Stimulated activated CD4-positive, alpha-beta T cell treated with anti-CD3 and anti-CD28 coated beads, TNF-alpha, amount 100 ng/mL, for 24 hours (primary cell): Measurements from ENCODE around the gene APOA5.
"Not testable (repeated sequence)": the region's sequence is repeated elsewhere in the genome, so short reads cannot be mapped to it uniquely, and the experiment has no call there.

Source experiments
- DNase-seq, 3 experiments: peaks; one replicate each; pipeline ENCODE4 v3.0.0-alpha.2; 2020; ENCODE audit warnings: low read depth in 3 of 3

The APOA5 gene

DNA sequence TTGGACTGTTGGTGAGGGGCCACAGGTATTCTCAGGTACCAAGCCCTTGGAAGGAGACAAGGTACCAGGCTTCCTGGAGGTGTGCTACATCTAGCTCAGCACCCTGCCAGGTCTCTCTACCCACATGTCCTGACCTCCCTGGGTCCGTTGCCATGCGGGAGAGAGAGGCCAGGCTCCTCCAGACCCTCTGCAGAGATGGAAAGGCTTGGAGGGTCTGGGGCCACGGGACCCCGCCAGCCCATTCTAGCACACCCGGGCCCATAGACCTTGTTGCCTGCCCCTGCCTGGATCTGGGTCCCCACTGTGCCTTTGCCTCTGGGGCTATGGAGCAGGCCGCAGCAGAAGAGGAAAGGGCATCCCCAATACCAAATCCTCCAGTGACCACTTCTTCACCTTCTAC, 35.8 kb upstream of the APOA5 start:
- no peak for DNase-seq

DNA sequence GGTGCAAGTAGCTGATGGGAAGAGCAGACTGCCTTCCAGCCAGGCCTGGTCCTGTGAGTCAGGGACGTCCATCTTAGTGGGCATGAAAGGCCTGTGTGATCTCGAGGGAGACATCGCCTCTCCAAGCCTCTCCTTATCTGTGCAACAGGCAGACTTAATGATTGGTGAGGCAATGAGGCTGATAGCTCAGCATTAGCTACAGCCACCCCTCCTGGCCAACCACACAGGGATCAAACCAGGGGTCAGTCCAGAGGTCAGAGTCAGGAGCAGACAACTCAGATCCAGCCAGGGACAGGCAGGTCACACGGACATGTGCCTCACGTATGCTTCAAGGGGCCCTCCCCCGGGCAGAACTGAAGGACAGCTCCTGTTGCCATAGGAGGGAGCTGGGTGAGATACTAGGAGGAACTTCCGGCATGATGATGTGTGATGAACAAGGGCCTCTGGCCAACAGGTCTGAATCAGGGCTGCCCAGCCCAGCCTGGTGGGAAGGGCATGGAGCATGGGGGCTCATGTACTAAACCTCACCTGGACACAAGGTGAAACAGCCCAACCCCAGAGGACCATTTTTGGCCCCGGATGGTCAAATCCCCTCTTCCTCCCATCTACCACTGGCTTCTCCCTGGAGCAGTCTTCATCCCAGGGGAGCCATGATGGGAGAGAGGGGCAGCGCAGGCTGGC, 35.2 kb upstream of the APOA5 start:
- no peak for DNase-seq

DNA sequence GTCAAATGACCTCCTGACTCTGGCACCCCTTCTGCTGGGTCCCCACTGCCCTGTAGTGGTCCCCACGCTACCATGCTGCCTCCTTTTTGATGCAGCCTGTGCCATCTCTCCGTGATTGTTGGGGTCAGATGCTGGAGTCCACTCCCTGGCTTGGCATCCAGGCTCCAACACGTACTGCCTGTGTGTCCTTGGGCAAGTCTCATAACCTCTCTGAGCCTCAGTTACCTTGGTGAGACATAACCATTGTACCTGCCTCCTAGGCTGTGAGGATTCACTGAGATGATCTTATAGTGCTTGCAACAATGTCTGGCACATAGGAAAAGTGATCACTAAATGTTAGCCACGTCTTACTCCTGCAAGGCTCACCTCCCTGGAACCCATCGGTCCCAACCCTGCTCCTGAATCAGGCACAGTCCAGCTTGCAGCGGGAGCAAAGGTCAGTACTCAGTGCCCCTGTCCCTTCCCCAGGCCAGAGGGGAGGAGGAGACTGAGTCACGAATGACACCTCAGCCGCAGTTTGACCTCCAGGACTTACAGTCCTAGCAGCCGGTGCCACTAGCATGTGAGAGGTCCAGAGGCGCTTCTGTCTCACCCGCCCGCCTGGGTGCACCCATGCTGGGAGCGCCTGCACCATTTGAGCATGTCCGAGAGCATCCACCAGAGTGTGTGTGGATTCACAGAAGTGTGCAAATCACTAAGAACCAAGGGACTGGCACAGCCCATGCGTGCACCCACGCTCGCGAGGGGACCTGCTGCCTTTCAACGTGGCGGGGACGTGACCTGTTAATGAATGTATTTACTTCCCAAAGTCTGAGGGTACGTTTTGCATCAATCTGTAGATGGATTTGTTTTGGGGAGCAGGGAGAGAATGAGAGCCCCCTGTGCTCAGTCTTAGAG, 34.4 kb upstream of the APOA5 start:
- no peak for DNase-seq

DNA sequence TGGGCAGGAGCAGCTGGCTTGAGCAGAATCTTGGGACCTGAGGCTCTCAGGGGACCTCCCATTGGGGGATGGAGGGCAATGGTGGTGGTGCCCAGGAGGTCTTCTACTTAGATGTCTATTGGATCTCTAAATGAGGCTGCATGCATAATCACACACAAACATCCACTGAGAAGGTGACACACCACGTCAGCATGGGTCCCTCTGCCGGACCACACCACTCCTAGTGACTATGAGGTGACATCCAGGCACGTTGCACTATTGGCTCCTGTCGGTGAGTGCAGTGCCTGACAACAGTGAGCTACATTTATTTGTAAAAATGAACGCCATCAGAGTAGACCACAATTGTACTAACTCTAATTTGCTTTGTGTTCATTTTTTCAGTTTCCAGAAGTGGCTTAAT, 33.8 kb upstream of the APOA5 start:
- no peak for DNase-seq

DNA sequence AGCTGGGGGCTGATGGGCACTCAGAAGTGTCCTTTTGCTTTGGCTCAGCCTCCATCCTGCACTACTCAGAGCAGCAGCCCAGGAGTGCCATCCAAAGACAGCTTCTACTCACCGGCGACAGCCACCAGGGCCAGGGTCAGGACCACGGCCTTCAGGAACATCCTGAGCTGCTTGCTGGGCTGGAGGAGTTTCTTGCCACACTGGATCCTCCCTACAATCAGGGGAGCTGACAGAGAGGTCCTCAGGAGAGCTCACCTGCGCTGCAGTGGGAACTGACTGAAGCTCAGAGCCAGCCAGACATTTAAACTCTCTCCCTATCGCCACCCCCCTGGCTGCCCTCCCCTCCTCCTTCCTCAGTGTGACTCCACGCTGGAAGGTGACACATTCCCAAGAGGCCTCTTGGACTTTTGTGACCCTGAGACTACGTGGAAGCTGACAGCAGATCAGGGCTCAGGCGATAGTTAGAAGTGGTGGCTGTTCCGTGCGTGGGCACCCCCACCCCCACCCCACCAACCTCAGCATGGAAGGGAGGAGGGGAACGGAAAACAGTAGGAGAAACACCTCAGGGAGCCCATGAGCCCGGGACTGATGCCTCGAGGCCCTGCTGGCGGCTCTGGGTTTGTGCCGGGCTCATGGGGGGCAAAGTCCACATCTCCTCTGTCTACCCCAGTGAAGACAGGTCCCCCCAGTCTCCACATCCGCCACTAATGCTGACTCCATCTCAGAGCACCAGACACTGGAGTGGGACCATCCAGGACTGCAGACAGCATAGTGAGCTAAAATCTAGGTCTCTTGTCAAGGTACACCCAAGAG, 31.6 kb upstream of the APOA5 start, which contains the start of gene APOA4:
APOA4 (minus strand) TSS at position 274 of the 813 bp plus-strand sequence; CDS start at position 161, 113 bp downstream.
- no peak for DNase-seq

DNA sequence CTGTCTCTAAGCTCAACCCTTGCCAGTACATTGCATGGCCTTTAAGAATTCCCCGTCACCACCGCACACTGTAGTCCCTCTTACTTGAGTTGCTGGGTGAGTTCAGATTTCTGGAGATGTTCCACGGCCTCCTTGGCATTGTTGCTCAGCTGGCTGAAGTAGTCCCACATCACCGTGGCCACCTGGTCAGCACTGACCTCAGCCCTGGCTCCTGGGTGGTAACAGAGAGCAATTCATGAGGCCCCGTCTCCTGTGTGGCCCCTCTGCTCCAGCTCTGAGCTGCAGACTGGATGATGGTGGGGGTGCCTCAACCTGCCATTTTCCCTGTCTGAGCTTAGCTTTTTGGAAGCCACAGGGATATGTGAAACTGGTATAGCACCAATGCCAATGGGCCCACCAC, 30.9 kb upstream of the APOA5 start:
- DNase-seq = no peak

DNA sequence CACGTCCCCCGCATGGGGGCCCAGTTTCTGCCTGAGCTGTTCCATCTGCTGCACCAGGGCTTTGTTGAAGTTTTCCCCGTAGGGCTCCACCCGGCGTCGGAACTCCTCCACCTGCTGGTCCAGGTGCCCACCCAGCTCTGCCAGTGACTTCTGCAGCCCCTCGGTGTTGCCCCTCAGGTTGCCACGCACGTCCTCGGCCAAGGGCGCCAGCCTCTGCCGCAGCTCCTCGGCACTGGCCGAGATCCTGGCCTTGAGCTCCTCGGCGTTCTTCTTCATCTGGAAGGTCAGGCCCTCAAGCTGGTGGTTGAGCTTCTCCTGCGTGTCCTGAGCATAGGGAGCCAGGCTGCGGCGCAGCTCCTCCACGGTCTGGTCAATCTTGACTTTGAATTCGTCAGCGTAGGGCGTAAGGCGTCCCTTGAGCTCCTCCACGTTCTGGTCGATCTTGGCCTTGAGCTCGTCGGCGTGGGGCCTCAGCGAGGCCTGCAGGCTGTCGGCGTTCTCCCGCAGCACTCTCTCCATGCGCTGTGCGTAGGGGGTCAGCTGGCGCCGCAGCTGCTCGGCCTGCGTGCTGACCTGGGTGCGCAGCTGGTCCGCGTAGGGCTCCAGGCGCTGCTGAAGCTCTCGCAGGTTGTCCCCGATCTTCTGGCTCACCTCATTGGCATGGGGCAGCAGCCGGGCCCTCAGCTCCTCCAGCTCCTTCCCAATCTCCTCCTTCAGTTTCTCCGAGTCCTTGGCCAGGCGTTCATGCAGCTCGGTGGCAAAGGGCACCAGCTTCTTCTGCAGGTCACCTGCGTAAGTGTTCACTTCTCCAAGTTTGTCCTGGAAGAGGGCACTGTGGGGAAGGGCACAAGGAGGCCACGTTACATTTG, 29.6 kb upstream of the APOA5 start:
- no peak for DNase-seq

DNA sequence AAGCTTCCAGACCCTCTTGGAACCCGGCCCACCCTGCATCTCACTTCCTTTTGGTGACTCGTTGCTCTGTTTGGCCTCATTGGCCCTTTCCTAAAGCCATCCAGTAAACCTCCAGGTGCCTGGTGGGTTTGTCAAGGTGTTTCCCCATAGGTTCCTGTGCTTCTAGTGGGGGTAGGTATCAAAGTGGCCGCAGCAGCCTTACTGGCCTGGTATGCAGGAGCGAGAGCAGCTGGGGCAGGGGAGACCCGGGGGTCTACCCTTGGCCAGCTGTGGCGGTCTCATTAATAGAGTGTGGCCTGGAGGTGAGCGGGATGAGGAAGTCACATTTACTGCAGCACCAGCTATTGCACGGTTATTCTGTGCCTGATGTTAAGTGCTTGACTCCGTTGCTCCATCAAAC, 27.4 kb upstream of the APOA5 start:
- DNase-seq = no peak

DNA sequence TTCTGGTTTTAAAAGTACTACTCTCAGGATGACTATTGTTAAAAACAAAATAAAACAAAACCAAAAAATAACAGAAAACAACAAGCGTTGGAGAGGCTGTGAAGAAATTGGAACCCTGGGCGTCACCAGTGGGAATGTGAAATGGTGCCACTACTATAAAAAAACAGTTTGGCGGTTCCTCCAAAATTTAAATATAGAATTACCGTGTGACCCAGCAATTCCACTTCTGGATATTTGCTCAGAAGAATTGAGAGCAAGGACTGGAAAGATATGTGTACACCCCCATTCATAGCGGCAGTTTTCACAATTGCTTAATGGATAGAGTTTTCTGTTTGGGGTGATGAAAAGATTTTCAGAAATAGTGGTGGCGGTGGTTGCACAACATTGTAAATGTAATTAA, 22.8 kb upstream of the APOA5 start:
- DNase-seq = no peak

DNA sequence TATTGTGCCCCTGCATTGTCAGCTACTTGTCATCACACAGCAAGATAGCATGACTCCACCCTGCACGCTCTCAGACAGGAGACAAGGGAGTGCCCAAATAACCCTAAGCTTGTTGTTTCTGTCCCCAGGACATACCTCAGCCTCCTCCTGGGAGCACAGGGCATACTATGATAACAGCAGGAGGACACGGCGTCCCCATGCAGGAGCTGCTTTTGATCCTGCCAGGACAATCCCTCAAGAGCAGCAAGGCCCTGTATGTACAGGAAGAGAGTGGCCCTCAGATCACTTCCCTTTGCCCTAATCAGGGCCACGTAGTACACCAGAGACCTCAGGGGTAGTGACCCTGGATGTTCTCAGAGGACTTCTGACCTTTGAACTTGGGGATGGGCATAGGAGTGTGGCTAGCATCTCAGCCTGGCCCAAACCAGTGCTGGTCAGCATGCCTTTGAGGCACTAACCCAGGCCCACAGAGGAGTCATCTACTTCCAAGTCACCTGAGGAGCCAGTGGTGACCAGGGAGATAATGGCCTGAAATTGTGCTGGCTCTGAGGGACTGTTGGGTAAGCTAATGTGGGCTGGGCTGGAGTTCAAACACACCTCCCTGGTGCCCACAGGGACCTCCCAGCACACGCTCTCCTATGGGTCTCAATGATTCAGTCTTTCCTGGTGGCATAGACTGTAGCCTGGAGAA, 22.2 kb upstream of the APOA5 start:
- DNase-seq = no peak

DNA sequence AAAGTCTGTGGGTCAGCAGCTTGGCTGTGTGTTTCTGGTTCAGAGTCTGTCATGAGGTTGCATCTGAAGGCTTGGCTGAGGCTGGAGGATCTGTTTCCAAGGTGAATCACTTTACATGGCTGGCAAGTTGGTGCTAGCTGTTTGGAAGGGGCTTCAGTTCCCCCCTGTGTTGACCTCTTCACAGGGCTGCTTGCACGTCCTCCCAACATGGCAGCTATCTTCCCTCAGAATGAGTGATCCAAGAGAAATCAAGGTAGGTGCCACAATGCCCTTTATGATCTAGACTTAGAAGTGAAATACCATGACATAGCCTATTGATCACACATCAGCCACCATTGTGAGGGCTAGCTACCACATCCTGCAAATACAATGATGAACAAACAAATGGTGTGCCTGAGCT, 21.5 kb upstream of the APOA5 start:
- no peak for DNase-seq

DNA sequence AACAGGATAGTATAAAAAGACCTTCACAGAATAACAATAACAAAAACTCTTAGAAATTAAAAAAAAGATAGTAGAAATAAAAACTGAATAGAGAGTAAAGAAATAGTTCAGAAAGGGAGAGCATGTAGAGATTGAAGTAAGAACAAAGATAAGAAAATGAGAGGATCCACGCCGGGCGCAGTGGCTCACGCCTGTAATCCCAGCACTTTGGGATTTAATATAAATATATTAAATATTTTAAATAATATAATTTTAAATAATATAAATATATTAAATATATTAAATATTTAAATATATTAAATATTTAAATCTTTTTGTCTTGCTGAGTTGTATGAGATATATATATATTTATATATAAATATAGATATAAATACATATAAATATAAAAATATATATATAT, 20.4 kb upstream of the APOA5 start:
- no peak for DNase-seq

DNA sequence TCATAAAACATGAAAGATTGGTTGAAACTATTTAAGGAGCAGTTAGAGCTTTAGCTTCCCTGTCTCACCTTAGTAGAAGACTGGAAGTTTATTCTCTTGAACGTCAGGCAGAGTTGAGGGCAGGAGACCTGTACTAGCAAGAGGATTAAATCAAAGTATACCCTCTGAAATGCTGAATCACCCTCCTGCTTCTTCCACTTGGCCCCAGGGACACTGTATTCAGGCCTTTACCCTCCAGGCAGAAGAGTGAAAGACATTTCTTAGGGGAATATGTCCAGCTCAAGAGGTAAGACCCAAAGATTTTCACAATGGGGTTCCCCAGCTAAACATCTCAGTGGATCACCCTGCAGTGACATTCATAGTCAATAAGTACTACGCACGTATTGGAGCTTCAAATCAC, 19.5 kb upstream of the APOA5 start:
- no peak for DNase-seq

DNA sequence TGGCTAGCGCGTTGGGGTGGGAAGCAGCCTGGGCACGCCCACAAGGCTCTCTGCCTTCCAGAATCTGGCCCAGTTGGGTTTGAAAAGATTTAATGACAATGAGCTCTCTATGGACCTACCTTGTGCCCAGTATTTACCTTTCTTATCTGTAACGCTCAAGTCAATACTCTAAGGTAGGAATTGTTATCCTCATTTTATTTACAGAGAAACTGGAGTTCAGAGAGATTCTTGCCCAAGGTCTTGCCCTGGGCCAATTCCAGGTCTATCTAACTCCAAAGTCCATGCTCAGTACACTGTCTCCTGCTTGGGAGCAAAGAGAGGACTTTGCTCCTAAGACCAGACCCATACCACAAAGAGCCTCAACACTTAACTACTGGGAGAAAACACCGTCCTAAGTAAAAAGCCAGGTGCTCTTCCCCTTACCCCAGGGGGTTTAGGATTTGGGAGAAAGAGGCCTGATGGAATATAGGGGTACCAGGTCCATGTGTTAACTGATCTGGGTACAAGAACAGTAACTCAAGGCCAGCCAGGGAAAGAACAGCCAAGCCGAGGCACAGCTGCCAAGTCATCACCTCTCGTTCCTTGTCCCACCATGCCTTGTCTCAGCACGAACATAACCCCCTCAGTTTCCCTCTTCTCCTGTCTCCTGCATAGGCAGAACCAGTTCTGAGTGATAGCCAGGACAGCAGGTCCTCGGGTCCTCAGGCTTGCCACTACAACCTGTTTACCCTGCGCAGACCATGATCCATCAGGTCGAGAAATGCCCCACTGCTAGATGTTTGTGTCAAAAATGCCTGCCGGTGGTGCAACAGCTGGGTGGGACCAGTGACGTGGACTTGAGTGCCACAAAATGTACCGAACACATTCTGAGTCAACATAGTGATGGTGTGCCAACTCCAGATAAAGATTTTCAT, 16.8 kb upstream of the APOA5 start:
- no peak for DNase-seq

DNA sequence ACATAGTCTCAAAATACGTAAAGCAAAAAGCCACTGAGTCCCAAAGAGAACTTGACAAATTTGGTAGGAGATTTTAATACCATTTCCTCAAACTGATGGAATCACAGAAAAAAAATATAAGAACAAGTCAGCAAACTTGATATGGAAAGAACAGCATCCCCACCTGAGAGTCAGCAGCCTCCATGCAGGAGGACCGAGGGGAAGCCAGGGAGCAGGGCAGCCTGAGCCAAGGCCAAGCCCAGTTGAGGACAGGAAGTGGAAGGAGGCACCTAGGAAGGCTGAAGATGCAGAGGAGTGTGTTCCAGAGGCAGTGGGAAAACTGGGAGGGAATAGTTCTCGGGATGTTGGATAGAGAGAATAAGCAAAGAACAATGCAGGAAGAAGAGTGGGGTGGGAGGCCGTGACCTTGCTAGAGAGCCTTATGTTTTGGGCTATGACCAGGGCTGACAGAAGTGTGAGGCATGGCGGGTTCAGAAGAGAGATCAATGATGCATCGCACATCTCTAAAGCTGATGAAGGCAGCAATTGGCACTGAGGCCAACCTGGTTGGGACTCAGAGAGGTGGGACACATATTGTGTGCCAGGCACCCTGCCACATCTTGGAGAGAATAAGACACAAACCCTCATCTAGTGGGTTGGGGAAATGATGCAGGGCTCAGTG, 16.1 kb upstream of the APOA5 start:
- DNase-seq = no peak

DNA sequence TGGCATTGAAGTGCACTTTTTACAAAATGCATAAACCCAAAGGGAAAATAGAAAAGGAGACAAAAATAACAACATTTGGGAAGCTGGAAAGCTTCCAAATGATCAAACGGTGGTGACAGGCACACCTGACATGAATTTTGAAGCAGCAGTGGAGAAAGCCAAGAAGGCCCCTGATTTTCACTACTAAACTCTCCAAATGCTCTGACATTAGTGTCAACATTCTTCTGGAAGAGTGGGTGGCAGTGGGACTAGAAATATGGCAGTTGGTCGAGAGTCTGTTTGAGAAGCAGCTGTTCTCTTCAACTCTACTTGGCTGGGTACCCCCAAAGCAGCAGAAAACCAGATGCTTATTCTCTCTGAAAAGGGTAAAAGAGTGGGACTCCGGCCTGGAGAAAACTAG, 12.3 kb upstream of the APOA5 start:
- DNase-seq = no peak

DNA sequence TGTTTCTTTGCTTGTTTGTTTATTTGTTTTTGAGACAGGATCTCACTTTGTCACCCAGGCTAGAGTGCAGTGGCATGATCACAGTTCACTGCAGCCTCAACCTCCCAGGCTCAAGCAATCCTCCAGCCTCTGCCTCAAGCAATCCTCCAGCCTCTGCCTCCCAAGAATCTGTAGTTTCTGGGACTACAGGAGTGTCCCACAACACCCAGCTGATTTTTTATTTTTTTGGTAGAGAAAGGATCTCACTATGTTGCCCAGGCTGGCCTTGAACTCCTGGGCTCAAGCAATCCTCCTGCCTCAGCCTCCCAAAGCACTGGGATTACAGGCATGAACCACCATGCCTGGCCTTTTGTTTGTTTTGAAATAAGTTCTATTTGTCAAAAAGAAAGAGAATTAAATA, 10.0 kb upstream of the APOA5 start:
- not testable (repeated sequence) for DNase-seq

DNA sequence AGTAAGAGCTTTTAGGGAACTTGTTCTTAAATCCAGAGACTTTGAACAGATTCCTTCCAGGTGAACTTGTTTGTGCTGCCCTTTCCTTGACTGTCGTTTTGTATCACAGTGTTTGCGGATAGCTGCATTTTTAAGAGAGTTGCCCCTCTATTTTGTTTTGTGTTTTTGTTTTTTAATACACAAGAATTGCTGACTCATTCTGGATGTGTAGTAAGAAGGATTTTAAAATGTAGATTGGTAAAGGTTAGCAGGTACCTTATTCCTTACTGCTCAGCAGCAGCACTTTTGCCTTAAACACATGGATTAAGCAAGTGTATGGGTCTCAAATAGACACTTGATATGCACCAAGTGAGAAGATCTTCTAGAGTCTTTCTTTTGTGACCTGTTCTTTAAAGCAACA, 8.9 kb upstream of the APOA5 start:
- no peak for DNase-seq

DNA sequence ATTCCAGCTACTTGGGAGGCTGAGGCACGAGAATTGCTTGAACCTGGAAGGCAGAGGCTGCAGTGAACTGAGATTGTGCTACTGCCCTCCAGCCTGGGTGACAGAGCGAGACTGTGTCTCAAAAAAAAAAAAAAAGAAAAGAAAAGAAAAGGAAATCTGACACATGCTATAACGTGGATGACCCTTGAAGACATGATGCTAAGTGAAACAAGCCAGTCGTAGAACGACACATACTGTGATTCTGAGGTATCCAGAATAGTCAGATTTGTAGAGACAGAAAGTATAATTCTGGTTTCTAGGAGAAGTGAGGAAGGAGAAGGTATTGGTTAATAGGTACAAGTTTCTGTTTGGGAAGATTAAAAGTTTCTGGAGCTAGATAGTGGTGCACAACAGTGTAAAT, 6.7 kb upstream of the APOA5 start:
- no peak for DNase-seq
